Stimulated activated naive B cell treated with anti-CD40 and anti-IgM and Interleukin-4, amounts not matched to agents 10 μg/mL and 1 μg/mL and 100 μg/mL, for 72 hours (primary cell): ENCODE measurements around the gene GPX3.

Experiments used
- ATAC-seq, 2 donors: fragments of 150-1000 bp; cut with Tn5 transposase; replicated peaks; 2 replicates each; pipeline ENCODE4 v1.10.0; 2021; ENCODE audit warnings: moderate library complexity in 1 of 2
- DNase-seq: peaks from one replicate; pipeline ENCODE4 v3.0.0; 2021
- H3K27ac Mint-ChIP-seq: one replicate; pipeline ENCODE4 v1.8.0; 2022; ENCODE audit warnings: mild to moderate bottlenecking, mixed read lengths
- H3K27me3 Mint-ChIP-seq, 2 donors: one replicate each; pipeline ENCODE4 v1.8.0; 2022; ENCODE audit warnings: mixed read lengths in 2 of 2
- H3K36me3 Mint-ChIP-seq, 2 donors: one replicate each; pipeline ENCODE4 v1.8.0; 2022; ENCODE audit warnings: mixed read lengths in 2 of 2, mild to moderate bottlenecking in 1 of 2
- H3K4me1 Mint-ChIP-seq, 2 donors: one replicate each; pipeline ENCODE4 v1.8.0; 2022; ENCODE audit warnings: mixed read lengths in 2 of 2, mild to moderate bottlenecking in 1 of 2
- H3K4me3 Mint-ChIP-seq, 2 donors: one replicate each; pipeline ENCODE4 v1.8.0; 2022; ENCODE audit warnings: mild to moderate bottlenecking in 2 of 2, mixed read lengths in 2 of 2, moderate library complexity in 1 of 2
- H3K9me3 Mint-ChIP-seq, 2 donors: one replicate each; pipeline ENCODE4 v1.8.0; 2022; ENCODE audit warnings: mixed read lengths in 2 of 2, mild to moderate bottlenecking in 1 of 2

The GPX3 gene

DNA sequence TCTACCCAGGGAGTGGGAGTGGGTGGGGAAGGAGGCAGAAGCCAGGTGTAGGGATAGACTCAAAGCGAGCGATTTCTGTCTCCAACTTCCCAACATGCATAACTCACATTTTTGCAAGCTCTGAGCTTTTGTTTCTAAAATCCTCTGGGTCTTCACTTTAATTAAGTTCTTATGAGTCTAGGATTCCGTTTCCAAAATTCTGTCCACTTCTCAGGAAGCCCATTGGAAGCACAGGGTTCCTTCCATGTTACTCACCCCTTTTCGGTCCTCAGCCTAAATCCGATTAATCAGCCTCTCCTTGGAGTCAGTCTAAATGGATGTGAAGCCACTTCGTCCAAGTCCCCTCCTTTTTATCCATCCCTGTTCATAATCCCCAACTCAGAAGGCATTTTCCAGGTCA is 1.4 kb downstream of the GPX3 start:
- H3K9me3 Mint-ChIP-seq: no peaks in the 10 kb centered on the region
- peak overlapping the region; percentile 78 to 80 for H3K4me3 Mint-ChIP-seq
- peaks cover 35 to 48% of the 10 kb centered on the region in 2 donors for H3K36me3 Mint-ChIP-seq
- DNase-seq: no peak
- no peaks in the 10 kb centered on the region for H3K27me3 Mint-ChIP-seq
- peak overlapping the region; percentile 20 for H3K27ac Mint-ChIP-seq
- ATAC-seq: no peak
- H3K4me1 Mint-ChIP-seq: peaks cover 38 to 64% of the 10 kb centered on the region in 2 donors

DNA sequence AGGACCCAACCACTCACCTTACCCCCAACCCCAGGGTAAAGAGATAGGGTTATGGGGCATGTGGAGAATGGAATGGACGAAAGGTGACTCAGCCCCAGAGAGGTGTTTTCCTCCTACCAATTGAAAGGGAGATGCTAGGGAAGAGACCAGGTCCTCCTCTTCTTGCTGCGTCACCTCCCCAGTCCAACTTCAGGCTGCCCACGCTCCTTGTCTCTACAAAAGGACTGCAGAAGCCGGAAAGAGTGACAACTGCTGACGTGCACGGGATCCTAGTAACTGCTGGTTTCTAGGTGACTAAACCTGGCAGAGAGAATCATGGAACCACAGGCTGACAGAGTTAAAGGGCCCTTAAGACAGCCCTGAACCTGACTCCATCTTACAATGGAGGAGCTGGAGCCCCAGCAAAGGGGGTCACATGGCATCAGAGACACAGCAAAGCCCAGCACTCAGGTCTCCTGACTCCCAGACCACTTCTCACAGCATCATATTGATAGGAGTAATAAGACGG is 2.2 kb downstream of the GPX3 start:
- H3K36me3 Mint-ChIP-seq: peaks cover 43 to 56% of the 10 kb centered on the region in 2 donors
- H3K4me1 Mint-ChIP-seq: peaks cover 43 to 73% of the 10 kb centered on the region in 2 donors
- H3K27ac Mint-ChIP-seq: peak overlapping the region; percentile 60
- no peak for DNase-seq
- H3K4me3 Mint-ChIP-seq: peak overlapping the region; percentile 1 to 30
- H3K9me3 Mint-ChIP-seq: no peaks in the 10 kb centered on the region
- ATAC-seq: no peak
- H3K27me3 Mint-ChIP-seq: no peaks in the 10 kb centered on the region

DNA sequence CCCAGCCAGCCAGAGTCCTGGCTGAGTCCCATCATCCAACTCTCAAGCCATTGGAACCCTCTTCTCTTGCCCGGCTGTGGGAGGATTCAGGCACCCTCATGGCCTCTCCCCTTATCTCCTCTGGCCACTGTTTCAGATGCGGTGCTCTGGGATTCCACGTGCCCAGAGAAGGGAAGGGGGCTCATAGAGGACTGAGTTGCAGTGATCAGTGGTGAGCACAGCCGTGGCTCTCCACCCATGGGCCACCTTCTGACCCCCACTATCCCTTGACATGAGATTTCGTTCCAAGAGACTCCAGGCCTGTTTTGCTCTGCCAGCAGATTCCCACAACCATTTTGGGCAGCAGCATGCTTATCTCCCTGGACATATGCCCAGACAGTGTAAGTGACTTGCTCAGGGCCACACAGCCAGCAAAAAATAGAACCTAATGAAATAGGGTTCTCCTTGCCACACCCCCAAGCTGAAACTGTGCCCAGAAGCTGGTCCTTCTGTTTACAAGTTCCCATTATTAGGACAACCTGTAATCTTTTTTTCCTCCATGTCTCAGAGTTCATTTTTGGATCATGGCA is 2.7 kb downstream of the GPX3 start:
- Mint-ChIP-seq H3K27me3 (no peaks in the 10 kb centered on the region), H3K27ac (peak overlapping the region; percentile 83), H3K9me3 (no peaks in the 10 kb centered on the region), H3K4me1 (peaks cover 46 to 77% of the 10 kb centered on the region in 2 donors), H3K36me3 (peaks cover 48 to 61% of the 10 kb centered on the region in 2 donors), H3K4me3 (peak overlapping the region; percentile 19 to 30)
- no peak for DNase-seq
- no peak for ATAC-seq

DNA sequence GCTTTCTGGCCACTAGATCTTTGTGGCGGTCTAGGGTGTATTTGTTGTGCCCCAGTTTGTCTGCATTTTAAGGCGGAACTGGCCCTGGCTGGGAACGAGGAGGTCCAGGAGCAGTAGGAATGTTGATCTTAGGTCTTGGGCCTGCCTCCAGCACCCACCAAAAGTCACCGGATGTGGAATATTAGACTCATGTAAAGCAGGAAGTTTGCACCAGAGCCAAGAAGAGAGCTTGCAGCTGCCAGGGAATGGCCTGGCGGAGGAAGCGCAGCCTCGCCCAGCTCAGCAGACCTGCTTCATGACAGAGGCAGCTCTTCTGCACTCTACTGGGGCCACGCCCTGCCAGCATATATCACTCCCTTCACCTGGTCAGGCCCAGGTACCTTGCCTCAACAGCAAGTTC is 3.3 kb downstream of the GPX3 start:
- ATAC-seq (no peak), DNase-seq (no peak)
- H3K27ac Mint-ChIP-seq: peak overlapping the region; percentile 83
- no peaks in the 10 kb centered on the region for H3K27me3 Mint-ChIP-seq
- H3K9me3 Mint-ChIP-seq: no peaks in the 10 kb centered on the region
- H3K4me1 Mint-ChIP-seq: peaks cover 48 to 82% of the 10 kb centered on the region in 2 donors
- peak overlapping the region in 1 of 2 donors; percentile 17 for H3K4me3 Mint-ChIP-seq
- peaks cover 53 to 66% of the 10 kb centered on the region in 2 donors for H3K36me3 Mint-ChIP-seq

DNA sequence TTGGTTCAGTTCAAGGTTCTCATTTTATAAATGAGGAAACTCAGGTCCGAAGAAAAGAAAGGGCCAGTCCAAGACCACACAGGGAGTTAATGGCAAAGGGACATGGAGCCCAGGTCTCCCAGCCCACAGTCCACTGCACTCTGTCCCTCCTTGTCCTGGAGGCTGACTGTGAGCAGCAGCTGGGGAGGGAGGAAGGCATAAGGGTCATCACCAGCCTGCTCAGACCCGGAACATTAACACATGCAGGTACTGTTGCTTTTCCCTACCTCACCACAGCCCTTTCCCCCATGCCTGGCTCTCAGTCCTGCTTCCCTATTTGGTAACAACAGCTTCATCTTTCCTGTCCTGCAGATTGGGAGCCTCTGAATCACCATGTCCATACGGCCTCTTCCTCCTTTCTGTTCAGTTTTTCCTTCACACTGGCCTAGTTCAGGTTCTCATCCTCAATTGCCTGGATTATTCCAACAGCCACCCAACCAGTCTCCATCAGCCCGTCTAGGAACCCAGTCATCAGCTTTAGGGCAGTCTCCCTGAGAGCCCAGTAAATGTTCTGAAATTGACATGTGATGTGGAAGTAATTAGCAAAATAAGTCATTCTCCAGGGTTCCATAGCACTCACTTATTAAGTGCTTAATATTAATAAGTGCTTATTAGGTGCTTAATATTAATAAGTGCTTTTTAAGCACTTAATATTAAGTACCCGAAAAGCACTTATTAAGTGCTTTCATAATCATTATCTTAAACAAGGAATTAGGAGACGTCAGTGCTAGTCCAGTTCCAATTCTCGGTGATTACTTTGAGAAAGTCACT is 4.3 kb downstream of the GPX3 start:
- Mint-ChIP-seq H3K27ac (peak overlapping the region; percentile 83), H3K36me3 (peaks cover 59 to 75% of the 10 kb centered on the region in 2 donors)
- no peak for ATAC-seq

DNA sequence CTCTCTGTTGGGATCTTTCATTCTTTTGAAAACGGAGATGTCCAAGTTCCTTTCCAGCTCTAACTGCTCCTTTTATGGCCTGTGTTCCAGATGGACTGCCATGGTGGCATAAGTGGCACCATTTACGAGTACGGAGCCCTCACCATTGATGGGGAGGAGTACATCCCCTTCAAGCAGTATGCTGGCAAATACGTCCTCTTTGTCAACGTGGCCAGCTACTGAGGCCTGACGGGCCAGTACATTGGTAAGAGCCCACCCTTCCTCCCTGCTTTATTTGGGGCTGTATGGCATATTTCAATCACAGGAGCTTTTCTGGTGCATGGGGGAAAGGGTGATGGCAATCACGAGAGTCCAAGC is 4.8 kb downstream of the GPX3 start:
- H3K4me3 Mint-ChIP-seq: no peak overlapping the region
- peak overlapping the region; percentile 93 for H3K27ac Mint-ChIP-seq
- H3K27me3 Mint-ChIP-seq: no peaks in the 10 kb centered on the region
- H3K36me3 Mint-ChIP-seq: peaks cover 65 to 80% of the 10 kb centered on the region in 2 donors
- no peaks in the 10 kb centered on the region for H3K9me3 Mint-ChIP-seq
- H3K4me1 Mint-ChIP-seq: peaks cover 48 to 79% of the 10 kb centered on the region in 2 donors
- no peak for DNase-seq
- ATAC-seq: no peak

More for the DNA sequence above, 4.3 kb downstream of the GPX3 start:
- H3K9me3 Mint-ChIP-seq: no peaks in the 10 kb centered on the region
- DNase-seq: no peak
- no peaks in the 10 kb centered on the region for H3K27me3 Mint-ChIP-seq
- peak overlapping the region in 1 of 2 donors; percentile 39 for H3K4me3 Mint-ChIP-seq
- H3K4me1 Mint-ChIP-seq: peaks cover 48 to 83% of the 10 kb centered on the region in 2 donors

DNA sequence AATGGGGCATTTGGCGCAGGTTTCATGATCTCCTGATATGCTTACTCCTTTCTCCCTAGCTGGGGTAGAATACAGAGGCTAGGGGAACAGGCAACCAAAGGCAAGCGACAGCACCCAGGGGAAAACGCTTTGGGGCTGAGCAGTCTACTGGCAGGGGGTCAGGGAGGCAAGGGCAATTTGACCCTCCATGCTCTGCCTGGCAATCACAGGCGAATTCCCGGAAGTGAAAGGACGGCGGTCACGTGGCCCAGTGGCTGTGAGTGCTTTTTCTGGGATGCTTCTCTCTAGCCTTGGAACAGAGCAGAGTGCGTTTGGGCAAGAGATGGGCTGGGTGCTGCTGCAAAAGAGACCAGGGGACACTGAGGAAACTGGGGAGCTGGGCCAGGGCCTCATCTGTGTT is 5.7 kb downstream of the GPX3 start:
- Mint-ChIP-seq H3K4me1 (peaks cover 40 to 71% of the 10 kb centered on the region in 2 donors), H3K36me3 (peaks cover 67 to 85% of the 10 kb centered on the region in 2 donors), H3K9me3 (no peaks in the 10 kb centered on the region), H3K27me3 (no peaks in the 10 kb centered on the region), H3K4me3 (peak overlapping the region in 1 of 2 donors; percentile 37), H3K27ac (peak overlapping the region; percentile 93)
- ATAC-seq (no peak), DNase-seq (no peak)

DNA sequence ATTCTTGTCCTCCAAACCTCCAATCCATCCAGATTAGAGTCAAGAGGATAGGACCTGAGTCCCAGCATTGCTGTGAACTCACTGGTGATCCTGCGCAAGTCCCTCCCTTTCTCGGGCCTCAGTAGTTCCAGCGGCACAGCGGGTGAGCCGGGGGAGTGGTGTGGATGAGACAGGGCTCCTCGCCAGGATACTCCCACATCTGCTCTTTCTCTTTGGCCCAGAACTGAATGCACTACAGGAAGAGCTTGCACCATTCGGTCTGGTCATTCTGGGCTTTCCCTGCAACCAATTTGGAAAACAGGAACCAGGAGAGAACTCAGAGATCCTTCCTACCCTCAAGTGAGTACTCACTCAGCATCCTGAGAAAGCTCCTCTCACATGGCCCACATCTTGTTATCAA is 6.3 kb downstream of the GPX3 start:
- Mint-ChIP-seq H3K36me3 (peaks cover 73 to 89% of the 10 kb centered on the region in 2 donors), H3K9me3 (no peaks in the 10 kb centered on the region), H3K27me3 (no peaks in the 10 kb centered on the region), H3K27ac (peak overlapping the region; percentile 93), H3K4me3 (peak overlapping the region in 1 of 2 donors; percentile 34), H3K4me1 (peaks cover 40 to 65% of the 10 kb centered on the region in 2 donors)
- ATAC-seq (no peak), DNase-seq (no peak)

DNA sequence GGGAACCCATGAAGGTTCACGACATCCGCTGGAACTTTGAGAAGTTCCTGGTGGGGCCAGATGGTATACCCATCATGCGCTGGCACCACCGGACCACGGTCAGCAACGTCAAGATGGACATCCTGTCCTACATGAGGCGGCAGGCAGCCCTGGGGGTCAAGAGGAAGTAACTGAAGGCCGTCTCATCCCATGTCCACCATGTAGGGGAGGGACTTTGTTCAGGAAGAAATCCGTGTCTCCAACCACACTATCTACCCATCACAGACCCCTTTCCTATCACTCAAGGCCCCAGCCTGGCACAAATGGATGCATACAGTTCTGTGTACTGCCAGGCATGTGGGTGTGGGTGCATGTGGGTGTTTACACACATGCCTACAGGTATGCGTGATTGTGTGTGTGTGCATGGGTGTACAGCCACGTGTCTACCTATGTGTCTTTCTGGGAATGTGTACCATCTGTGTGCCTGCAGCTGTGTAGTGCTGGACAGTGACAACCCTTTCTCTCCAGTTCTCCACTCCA is 7.6 kb downstream of the GPX3 start:
- H3K4me3 Mint-ChIP-seq: peak overlapping the region in 1 of 2 donors; percentile 53
- ATAC-seq (peak; percentile 4 to 17), DNase-seq (no peak)
- H3K27me3 Mint-ChIP-seq: no peaks in the 10 kb centered on the region
- H3K36me3 Mint-ChIP-seq: peaks cover 73 to 88% of the 10 kb centered on the region in 2 donors
- H3K9me3 Mint-ChIP-seq: no peaks in the 10 kb centered on the region
- H3K27ac Mint-ChIP-seq: peak overlapping the region; percentile 93
- peaks cover 29 to 57% of the 10 kb centered on the region in 2 donors for H3K4me1 Mint-ChIP-seq

DNA sequence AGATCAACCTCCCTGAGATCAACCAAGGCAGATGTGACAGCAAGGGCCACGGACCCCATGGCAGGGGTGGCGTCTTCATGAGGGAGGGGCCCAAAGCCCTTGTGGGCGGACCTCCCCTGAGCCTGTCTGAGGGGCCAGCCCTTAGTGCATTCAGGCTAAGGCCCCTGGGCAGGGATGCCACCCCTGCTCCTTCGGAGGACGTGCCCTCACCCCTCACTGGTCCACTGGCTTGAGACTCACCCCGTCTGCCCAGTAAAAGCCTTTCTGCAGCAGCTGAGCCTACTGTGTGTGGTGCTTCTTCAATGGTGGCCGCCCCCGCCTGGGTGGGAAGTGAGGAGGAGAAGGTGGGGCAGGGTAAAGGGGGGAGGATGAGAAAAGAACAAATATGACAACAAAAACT is 8.3 kb downstream of the GPX3 start:
- Mint-ChIP-seq H3K36me3 (peaks cover 76 to 91% of the 10 kb centered on the region in 2 donors), H3K27ac (peak overlapping the region; percentile 93)

DNA sequence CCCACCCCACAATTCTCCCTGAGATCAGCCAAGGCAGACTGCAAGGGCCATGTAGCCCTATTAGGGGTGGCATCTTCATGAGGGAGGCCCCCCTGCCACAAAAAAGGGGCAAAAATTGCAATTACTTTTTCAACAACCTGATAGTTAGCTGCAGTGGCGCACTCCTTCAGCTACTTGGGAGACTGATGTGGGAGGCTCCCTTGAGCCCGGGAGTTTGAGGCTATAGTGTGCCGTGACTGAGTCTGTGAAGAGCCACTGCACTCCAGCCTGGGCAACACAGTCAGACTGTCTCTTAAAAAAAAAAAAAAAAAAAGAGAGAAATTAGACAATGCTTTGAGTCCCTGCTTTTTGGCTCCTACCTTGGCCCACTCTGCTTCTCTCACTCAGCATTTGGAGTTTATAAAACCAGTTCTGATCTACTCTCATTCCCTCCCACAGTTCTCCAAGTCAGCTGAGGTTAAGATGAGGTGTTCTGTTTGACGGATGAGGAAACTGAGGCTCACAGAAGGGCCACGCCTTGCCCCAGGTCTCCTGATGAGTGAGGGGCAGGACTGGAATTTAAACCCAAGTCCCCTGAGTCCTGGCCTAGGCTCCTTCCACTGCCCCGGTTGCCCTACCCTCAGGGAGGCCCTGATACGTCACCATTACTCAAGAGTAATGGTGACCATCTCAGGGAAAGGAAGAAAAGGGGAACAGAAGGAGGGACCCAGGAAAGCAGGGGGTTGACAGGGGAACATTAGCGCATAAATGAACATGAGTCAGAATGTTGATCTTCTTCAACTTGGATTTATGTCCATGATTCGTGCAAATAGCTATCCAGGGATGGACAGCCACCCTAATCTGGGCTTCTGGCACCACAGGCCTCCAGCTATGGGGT is 9.0 kb downstream of the GPX3 start:
- H3K4me3 Mint-ChIP-seq: peak overlapping the region; percentile 25 to 41
- H3K9me3 Mint-ChIP-seq: no peaks in the 10 kb centered on the region

More for the DNA sequence above, 8.3 kb downstream of the GPX3 start:
- Mint-ChIP-seq H3K27me3 (no peaks in the 10 kb centered on the region), H3K4me3 (peak overlapping the region in 1 of 2 donors; percentile 14), H3K9me3 (no peaks in the 10 kb centered on the region), H3K4me1 (peaks cover 26 to 50% of the 10 kb centered on the region in 2 donors)
- DNase-seq: no peak
- no peak for ATAC-seq

DNA sequence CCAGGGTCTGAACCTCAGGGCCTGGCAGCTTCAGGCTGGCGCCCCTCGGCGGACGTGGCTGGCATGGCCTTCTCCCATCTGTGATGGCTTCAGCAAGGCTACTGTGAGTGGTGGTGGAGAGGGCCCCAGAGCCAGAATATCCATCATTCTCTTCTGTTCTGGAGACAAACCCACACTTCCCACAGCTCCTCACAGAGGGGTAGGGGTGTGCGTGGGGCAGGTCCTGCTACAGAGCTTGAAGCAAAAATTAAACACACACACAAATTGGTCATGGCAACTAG is 9.6 kb downstream of the GPX3 start:
- no peaks in the 10 kb centered on the region for H3K27me3 Mint-ChIP-seq
- peaks cover 80 to 93% of the 10 kb centered on the region in 2 donors for H3K36me3 Mint-ChIP-seq
- H3K4me1 Mint-ChIP-seq: peaks cover 23 to 43% of the 10 kb centered on the region in 2 donors
- no peak overlapping the region for H3K4me3 Mint-ChIP-seq
- H3K27ac Mint-ChIP-seq: peak overlapping the region; percentile 47
- ATAC-seq (no peak), DNase-seq (no peak)
- no peaks in the 10 kb centered on the region for H3K9me3 Mint-ChIP-seq

More for the DNA sequence above, 9.0 kb downstream of the GPX3 start:
- peak overlapping the region; percentile 82 for H3K27ac Mint-ChIP-seq
- DNase-seq: no peak
- no peaks in the 10 kb centered on the region for H3K27me3 Mint-ChIP-seq
- H3K36me3 Mint-ChIP-seq: peaks cover 78 to 92% of the 10 kb centered on the region in 2 donors
- no peak for ATAC-seq
- H3K4me1 Mint-ChIP-seq: peaks cover 24 to 46% of the 10 kb centered on the region in 2 donors

DNA sequence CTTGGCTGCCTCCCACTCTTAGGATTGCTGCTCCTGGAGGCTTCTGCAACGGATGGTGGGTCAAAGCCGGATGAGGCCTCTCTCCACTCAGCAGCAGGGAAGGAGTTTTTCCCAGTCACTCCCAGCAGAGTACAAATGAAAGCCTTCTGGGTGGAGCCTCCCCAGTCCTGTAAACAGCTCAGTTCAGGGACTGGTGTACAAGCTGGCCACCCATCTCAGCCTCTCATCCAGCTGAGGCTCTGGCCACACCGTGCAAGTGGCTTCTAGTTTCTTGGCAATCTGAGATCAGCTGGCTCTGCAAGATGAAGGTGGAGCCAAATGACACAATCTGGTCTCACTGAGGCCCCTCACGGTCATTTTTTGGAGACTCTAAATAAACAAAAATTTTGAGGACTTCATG is 10.0 kb downstream of the GPX3 start:
- DNase-seq (no peak), ATAC-seq (no peak)
- Mint-ChIP-seq H3K27me3 (no peaks in the 10 kb centered on the region), H3K36me3 (peaks cover 84 to 93% of the 10 kb centered on the region in 2 donors), H3K9me3 (no peaks in the 10 kb centered on the region), H3K4me3 (no peak overlapping the region), H3K4me1 (peaks cover 21 to 40% of the 10 kb centered on the region in 2 donors), H3K27ac (peak overlapping the region; percentile 47)

DNA sequence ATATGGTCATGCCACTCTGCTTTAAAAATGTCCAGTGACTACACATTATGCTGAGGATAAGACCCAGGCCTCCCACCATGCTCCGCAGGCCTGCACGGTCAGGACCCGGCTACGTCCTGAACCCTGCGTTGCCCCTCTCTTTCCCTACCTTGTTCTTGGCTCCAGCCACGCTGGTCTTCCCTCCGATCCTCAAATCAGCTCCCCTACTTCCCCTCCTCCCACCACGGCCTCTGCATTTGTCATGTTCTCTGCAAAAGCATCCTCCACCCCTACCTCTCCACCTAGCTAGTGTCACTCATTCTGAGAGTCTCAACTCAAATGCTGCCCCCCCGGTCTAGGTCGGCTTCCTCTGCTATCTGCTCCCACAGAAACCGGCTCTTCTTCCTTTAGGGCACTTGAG is 11.2 kb downstream of the GPX3 start:
- H3K9me3 Mint-ChIP-seq: no peaks in the 10 kb centered on the region
- H3K27ac Mint-ChIP-seq: peak overlapping the region; percentile 81
- peak overlapping the region in 1 of 2 donors; percentile 39 for H3K4me3 Mint-ChIP-seq
- H3K36me3 Mint-ChIP-seq: peaks cover 82 to 92% of the 10 kb centered on the region in 2 donors
- no peak for ATAC-seq
- peaks cover 22 to 31% of the 10 kb centered on the region in 2 donors for H3K4me1 Mint-ChIP-seq
- no peaks in the 10 kb centered on the region for H3K27me3 Mint-ChIP-seq
- DNase-seq: no peak
